Stimulated activated naive CD4-positive, alpha-beta T cell (primary cell): ENCODE data around the gene SLC25A53.
"Not testable (repeated sequence)": the region's sequence is repeated elsewhere in the genome, so short reads cannot be mapped to it uniquely, and the experiment has no call there.

Source experiments
- DNase-seq, 6 experiments: peaks; one replicate each; lab custom pipeline; 2025; lab: John Stamatoyannopoulos, UW

Gene SLC25A53

GRCh38 chrX:104130808-104131207 is 26.0 kb downstream of the SLC25A53 start:
- DNase-seq: no peak

GRCh38 chrX:104126856-104127255 is 30.0 kb downstream of the SLC25A53 start:
- no peak for DNase-seq

GRCh38 chrX:104122829-104123228 is 34.0 kb downstream of the SLC25A53 start:
- peak in 3 of 6 experiments; percentile 4 to 36 (median 23) for DNase-seq

GRCh38 chrX:104118765-104119164 is 38.0 kb downstream of the SLC25A53 start:
- no peak for DNase-seq

GRCh38 chrX:104117759-104118158 is 39.0 kb downstream of the SLC25A53 start:
- no peak for DNase-seq

- peak in 5 of 6 experiments; percentile 4 to 46 (median 20) for DNase-seq
These were observed 43.4 kb downstream of the SLC25A53 start for GRCh38 chrX:104113222-104113965.

- peak in 3 of 6 experiments; percentile 16 to 23 (median 20) for DNase-seq
These were observed 44.4 kb downstream of the SLC25A53 start, which contains the start of gene ZCCHC18 for GRCh38 chrX:104112326-104112951. Gene ZCCHC18 (plus strand): TSS chrX:104112523. CDS start chrX:104114112, 1,589 bp downstream.

- DNase-seq: peak in 2 of 6 experiments; percentile 8 to 32
These were observed 46.1 kb downstream of the SLC25A53 start for GRCh38 chrX:104110491-104111240.

GRCh38 chrX:104108955-104109354 is 47.9 kb downstream of the SLC25A53 start:
- DNase-seq: no peak

GRCh38 chrX:104105330-104106262 is 51.2 kb downstream of the SLC25A53 start:
- DNase-seq: no peak

GRCh38 chrX:104104676-104105075 is 52.1 kb downstream of the SLC25A53 start:
- DNase-seq: no peak

GRCh38 chrX:104098919-104099318 is 57.9 kb downstream of the SLC25A53 start:
- no peak for DNase-seq

- DNase-seq: peak in 5 of 6 experiments; percentile 10 to 66 (median 31)
These were observed 58.5 kb downstream of the SLC25A53 start for GRCh38 chrX:104098151-104098808.

GRCh38 chrX:104085919-104086318 is 70.9 kb downstream of the SLC25A53 start:
- no peak for DNase-seq

GRCh38 chrX:104085477-104085876 is 71.3 kb downstream of the SLC25A53 start:
- DNase-seq: no peak

- no peak for DNase-seq
These were observed 72.1 kb downstream of the SLC25A53 start for GRCh38 chrX:104084534-104085277.

GRCh38 chrX:104084063-104084462 is 72.7 kb downstream of the SLC25A53 start:
- no peak for DNase-seq

- DNase-seq: not testable (repeated sequence)
These were observed 79.0 kb downstream of the SLC25A53 start for GRCh38 chrX:104077854-104078253.

GRCh38 chrX:104075778-104076445 is 80.9 kb downstream of the SLC25A53 start, which contains the start of gene TMSB15C:
Gene TMSB15C (minus strand): TSS chrX:104076236.
- not testable (repeated sequence) for DNase-seq
